ENCODE results near the gene ADGRG7. TPM values are rescaled to one million over a fixed set of nuclear protein-coding genes. Genes with fewer than 3 reads are reported as not detected.
"Not testable (repeated sequence)": the region's sequence is repeated elsewhere in the genome, so short reads cannot be mapped to it uniquely, and the experiment has no call there.

ADGRG7 gene
- total RNA-seq, 2 donors from 2014 or later, result not detected

GRCh38 chr3:100641471-100642032 lies 32.2 kb downstream of the ADGRG7 start:
- no peak for ATAC-seq
- Mint-ChIP-seq H3K27ac (peak overlapping the region in 1 of 2 donors; percentile 8), H3K4me1 (ENCODE audit: low read depth in 2 of 2) (peaks cover 5 to 9% of the 10 kb centered on the region in 2 donors), H3K36me3 (no peaks in the 10 kb centered on the region), H3K27me3 (peaks cover 16 to 34% of the 10 kb centered on the region in 2 donors), H3K4me3 (no peak overlapping the region), H3K9me3 (no peaks in the 10 kb centered on the region)
- DNase-seq (ENCODE audit: low spot score), result no peak

GRCh38 chr3:100645913-100646312 lies 36.5 kb downstream of the ADGRG7 start:
- Mint-ChIP-seq H3K9me3 (no peaks in the 10 kb centered on the region), H3K27ac (no peak overlapping the region), H3K27me3 (peaks cover 5 to 20% of the 10 kb centered on the region in 2 donors), H3K4me3 (no peak overlapping the region), H3K4me1 (ENCODE audit: low read depth in 2 of 2) (peaks cover 8 to 12% of the 10 kb centered on the region in 2 donors), H3K36me3 (no peaks in the 10 kb centered on the region)
- ATAC-seq (no peak), DNase-seq (ENCODE audit: low spot score) (no peak)

GRCh38 chr3:100647171-100647570 lies 37.8 kb downstream of the ADGRG7 start:
- H3K9me3 Mint-ChIP-seq, result no peaks in the 10 kb centered on the region
- H3K4me3 Mint-ChIP-seq, result no peak overlapping the region
- no peaks in the 10 kb centered on the region for H3K36me3 Mint-ChIP-seq
- peaks cover 7 to 8% of the 10 kb centered on the region in 2 donors for H3K4me1 Mint-ChIP-seq (ENCODE audit: low read depth in 2 of 2)
- peaks cover 2 to 12% of the 10 kb centered on the region in 2 donors for H3K27me3 Mint-ChIP-seq
- no peak overlapping the region for H3K27ac Mint-ChIP-seq
- no peak for ATAC-seq
- no peak for DNase-seq (ENCODE audit: low spot score)

GRCh38 chr3:100647657-100648056 lies 38.3 kb downstream of the ADGRG7 start:
- no peak for DNase-seq (ENCODE audit: low spot score)
- Mint-ChIP-seq H3K4me1 (ENCODE audit: low read depth in 2 of 2) (peaks cover 7 to 8% of the 10 kb centered on the region in 2 donors), H3K27ac (no peak overlapping the region), H3K27me3 (peaks cover 2 to 9% of the 10 kb centered on the region in 2 donors), H3K36me3 (no peaks in the 10 kb centered on the region), H3K4me3 (no peak overlapping the region), H3K9me3 (no peaks in the 10 kb centered on the region)
- no peak for ATAC-seq

GRCh38 chr3:100650651-100651619 lies 41.5 kb downstream of the ADGRG7 start:
- Mint-ChIP-seq H3K27me3 (peaks cover 0 to under 1% of the 10 kb centered on the region in 2 donors), H3K4me3 (peak overlapping the region; percentile 26), H3K27ac (peak overlapping the region; percentile 22 to 69), H3K4me1 (ENCODE audit: low read depth in 2 of 2) (peaks cover 7 to 8% of the 10 kb centered on the region in 2 donors), H3K9me3 (no peaks in the 10 kb centered on the region), H3K36me3 (no peaks in the 10 kb centered on the region)
- DNase-seq (ENCODE audit: low spot score) (no peak), ATAC-seq (peak in 1 of 2 donors; percentile 46)

GRCh38 chr3:100653604-100654294 lies 44.3 kb downstream of the ADGRG7 start:
- DNase-seq (ENCODE audit: low spot score), result no peak
- H3K36me3 Mint-ChIP-seq, result no peaks in the 10 kb centered on the region
- H3K4me1 Mint-ChIP-seq (ENCODE audit: low read depth in 2 of 2), result peaks cover 7 to 8% of the 10 kb centered on the region in 2 donors
- H3K9me3 Mint-ChIP-seq, result no peaks in the 10 kb centered on the region
- H3K27ac Mint-ChIP-seq, result no peak overlapping the region
- H3K27me3 Mint-ChIP-seq, result peaks cover 5 to 11% of the 10 kb centered on the region in 2 donors
- no peak overlapping the region for H3K4me3 Mint-ChIP-seq
- no peak for ATAC-seq

- no peak for ATAC-seq
- DNase-seq (ENCODE audit: low spot score), result no peak
- Mint-ChIP-seq H3K4me3 (no peak overlapping the region), H3K27me3 (peaks cover 7 to 12% of the 10 kb centered on the region in 2 donors), H3K4me1 (ENCODE audit: low read depth in 2 of 2) (no peaks in the 10 kb centered on the region), H3K27ac (no peak overlapping the region), H3K9me3 (no peaks in the 10 kb centered on the region), H3K36me3 (no peaks in the 10 kb centered on the region)
These were observed 47.5 kb downstream of the ADGRG7 start for GRCh38 chr3:100656945-100657344.

GRCh38 chr3:100661294-100661693 lies 51.9 kb downstream of the ADGRG7 start:
- not testable (repeated sequence) for H3K36me3 Mint-ChIP-seq; ATAC-seq; H3K4me1 Mint-ChIP-seq (ENCODE audit: low read depth in 2 of 2); H3K9me3 Mint-ChIP-seq; H3K27ac Mint-ChIP-seq; H3K4me3 Mint-ChIP-seq; DNase-seq (ENCODE audit: low spot score)
- H3K27me3 Mint-ChIP-seq, result peaks cover 7 to 12% of the 10 kb centered on the region in 2 donors

GRCh38 chr3:100662113-100662823 lies 52.9 kb downstream of the ADGRG7 start:
- DNase-seq (ENCODE audit: low spot score), result no peak
- Mint-ChIP-seq H3K27ac (no peak overlapping the region), H3K36me3 (no peaks in the 10 kb centered on the region), H3K4me3 (no peak overlapping the region), H3K27me3 (peaks cover 7 to 12% of the 10 kb centered on the region in 2 donors), H3K9me3 (no peaks in the 10 kb centered on the region), H3K4me1 (ENCODE audit: low read depth in 2 of 2) (peaks cover 7 to 9% of the 10 kb centered on the region in 2 donors)
- ATAC-seq, result no peak

GRCh38 chr3:100665230-100665629 lies 55.8 kb downstream of the ADGRG7 start:
- ATAC-seq (peak; percentile 32 to 71), DNase-seq (ENCODE audit: low spot score) (no peak)
- Mint-ChIP-seq H3K4me1 (ENCODE audit: low read depth in 2 of 2) (peaks cover 7 to 9% of the 10 kb centered on the region in 2 donors), H3K4me3 (peak overlapping the region; percentile 40), H3K27me3 (peaks cover 0 to 4% of the 10 kb centered on the region in 2 donors), H3K9me3 (no peaks in the 10 kb centered on the region), H3K36me3 (no peaks in the 10 kb centered on the region), H3K27ac (peak overlapping the region in 1 of 2 donors; percentile 4)

- H3K36me3 Mint-ChIP-seq, H3K27me3 Mint-ChIP-seq: not testable (repeated sequence)
These were observed 57.3 kb downstream of the ADGRG7 start for GRCh38 chr3:100666699-100667098.

GRCh38 chr3:100667316-100667715 lies 57.9 kb downstream of the ADGRG7 start:
- not testable (repeated sequence) for H3K27ac Mint-ChIP-seq; ATAC-seq; H3K36me3 Mint-ChIP-seq; H3K4me1 Mint-ChIP-seq (ENCODE audit: low read depth in 2 of 2); DNase-seq (ENCODE audit: low spot score); H3K27me3 Mint-ChIP-seq; H3K4me3 Mint-ChIP-seq; H3K9me3 Mint-ChIP-seq

More at GRCh38 chr3:100666699-100667098, 57.3 kb downstream of the ADGRG7 start:
- not testable (repeated sequence) for H3K27ac Mint-ChIP-seq; H3K4me3 Mint-ChIP-seq; ATAC-seq; H3K9me3 Mint-ChIP-seq; H3K4me1 Mint-ChIP-seq (ENCODE audit: low read depth in 2 of 2); DNase-seq (ENCODE audit: low spot score)

- not testable (repeated sequence) for DNase-seq (ENCODE audit: low spot score); H3K9me3 Mint-ChIP-seq; H3K4me3 Mint-ChIP-seq; H3K27ac Mint-ChIP-seq; H3K36me3 Mint-ChIP-seq; H3K4me1 Mint-ChIP-seq (ENCODE audit: low read depth in 2 of 2); ATAC-seq
- H3K27me3 Mint-ChIP-seq, result peaks cover 15 to 25% of the 10 kb centered on the region in 2 donors
These were observed 61.6 kb downstream of the ADGRG7 start for GRCh38 chr3:100670995-100671394.
